Measurements from ENCODE around the gene CSF3. TPM values are rescaled to one million over a fixed set of nuclear protein-coding genes. Genes with fewer than 3 reads are reported as not detected.

CSF3 gene
- total and polyA plus RNA-seq, 2 of the 13 experiments (the other 11 are each of a cell fraction or from before 2014, with no cell fraction given), result 0.09 TPM; not detected in 1

DNA sequence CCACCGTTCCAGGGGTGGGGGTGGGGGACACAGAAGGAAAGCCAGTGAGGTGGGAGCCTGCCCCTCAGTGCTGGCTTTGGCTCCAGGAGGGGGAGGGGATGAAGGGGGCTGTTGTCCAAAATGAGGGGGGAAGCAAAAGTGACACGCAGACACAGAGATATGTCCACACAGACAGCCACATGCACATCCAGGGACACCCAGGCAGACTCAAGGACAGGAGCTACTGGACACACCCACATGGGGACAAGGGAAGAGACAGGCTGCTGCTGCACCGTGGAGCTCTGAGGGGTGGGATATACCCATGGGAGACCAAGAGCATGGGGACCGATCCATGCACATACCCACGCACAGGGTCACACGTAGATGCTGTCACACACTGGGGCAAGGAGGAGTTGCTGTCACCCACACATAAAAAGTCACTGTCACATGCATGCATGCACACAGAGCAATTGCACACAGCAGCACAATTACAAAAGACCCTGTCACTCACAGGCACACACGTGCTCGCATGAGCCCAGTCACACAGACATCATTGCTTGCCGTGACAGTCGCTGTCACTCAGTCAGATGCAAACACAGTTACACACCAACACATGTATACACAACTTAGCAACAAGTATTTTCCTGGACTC is 48.8 kb downstream of the CSF3 start:
- peak overlapping the region; percentile 98 for H3K4me2 ChIP-seq (ENCODE audit: low read depth, low read length)
- CTCF ChIA-PET (ENCODE audit: low intra/inter-chr PET ratio, low total read pairs), result interaction anchor here (1.4 to 3.0 kb wide), 3 partner anchors 9 to 48 kb away, joined by 3 to 25 read pairs (median 11); no protein-coding TSS in a partner anchor
- TSS peak; percentile 52 for BruUV-seq (replicated peaks)
- H3K79me2 ChIP-seq (ENCODE audit: insufficient read depth, low read length), result peaks cover 6% of the 10 kb centered on the region
- WGBS (ENCODE audit: low lambda C conversion rate), result 51% methylated on average over 10 of the region's 10 CpGs
- POLR2A ChIA-PET, result interaction anchor here (0.8 to 4.2 kb wide), 9 partner anchors 8 to 76 kb away, joined by 3 to 29 read pairs (median 16); partner anchors contain the start of genes CASC3, MED24 and NR1D1
- no peak overlapping the region for H2AFZ ChIP-seq (ENCODE audit: low read length)
- intact Hi-C loops (cut with micrococcal nuclease; ENCODE audit: unreplicated experiment) (loop anchor here (1.0 kb wide), 2 partner anchors 7 to 47 kb away; no protein-coding TSS in a partner anchor), in situ Hi-C loops (cut with HindIII; ENCODE audit: extremely low pct_ligation_motif_present, low pct_unique_long_range_greater_than_20kb) (no loop called here)
- H3K9ac ChIP-seq (ENCODE audit: insufficient read depth, low read depth, low read length), result peak overlapping the region; percentile 87
- FAIRE-seq (peak; percentile 74), ATAC-seq (peak; percentile 52), DNase-seq (ENCODE audit: low spot score) (peak; percentile 47)
- H3K36me3 ChIP-seq (replicated peaks in 1 of 2; ENCODE audit: control insufficient read depth in 1 of 2, insufficient read depth in 2 of 2, low read length in 2 of 2), result no peaks in the 10 kb centered on the region
- H3K27ac ChIP-seq (ENCODE audit: extremely low read length, insufficient read depth, low read length), result no peak overlapping the region
- no peaks in the 10 kb centered on the region for H3K9me3 ChIP-seq (ENCODE audit: low read length)
- no peaks in the 10 kb centered on the region for H4K20me1 ChIP-seq (ENCODE audit: insufficient read depth, low read length)
- H3K4me1 ChIP-seq (ENCODE audit: insufficient read depth, low read length), result peaks cover 80% of the 10 kb centered on the region
- peaks cover 2 to 22% of the 10 kb centered on the region in 2 experiments; a peak in 4 of 5 replicates for H3K27me3 ChIP-seq (ENCODE audit: control insufficient read depth in 1 of 2, insufficient read depth in 2 of 2, low read length in 2 of 2)
- H3K4me3 ChIP-seq (replicated peaks in 1 of 3; ENCODE audit: insufficient read depth in 1 of 3, low read depth in 2 of 3, low read length in 3 of 3), result peak overlapping the region; percentile 92 to 99 (median 96)
- 0 out of 2 replicates have a peak, but pooled peaks have one; percentile 15 for TF ChIP-seq FOXO1 (CRISPR knock-in tag; IDR thresholded peaks at IDR 0.05)
- no peak for TF ChIP-seq AHR (CRISPR knock-in tag; IDR thresholded peaks at IDR 0.05)
- no peak for TF ChIP-seq SMARCE1 (IDR thresholded peaks at IDR 0.05; ENCODE audit: borderline replicate concordance)
- TF ChIP-seq ZNF296 (CRISPR knock-in tag; conservative IDR thresholded peaks at IDR 0.05), result 0 out of 2 replicates have a peak, but pooled peaks have one; percentile 21
- peak; percentile 19; the same call in 1 of the 2 replicates for TF ChIP-seq ZBTB33 (CRISPR knock-in tag; IDR thresholded peaks at IDR 0.05)
- TF ChIP-seq KLF9 (CRISPR knock-in tag; IDR thresholded peaks at IDR 0.05; ENCODE audit: low read depth), result peak; percentile 89; the same call in 1 of the 2 replicates
- 0 out of 2 replicates have a peak, but pooled peaks have one; percentile 13 for TF ChIP-seq FOXK1 (CRISPR knock-in tag; IDR thresholded peaks at IDR 0.05; ENCODE audit: borderline replicate concordance, low read depth)
- TF ChIP-seq, protein P1, sequence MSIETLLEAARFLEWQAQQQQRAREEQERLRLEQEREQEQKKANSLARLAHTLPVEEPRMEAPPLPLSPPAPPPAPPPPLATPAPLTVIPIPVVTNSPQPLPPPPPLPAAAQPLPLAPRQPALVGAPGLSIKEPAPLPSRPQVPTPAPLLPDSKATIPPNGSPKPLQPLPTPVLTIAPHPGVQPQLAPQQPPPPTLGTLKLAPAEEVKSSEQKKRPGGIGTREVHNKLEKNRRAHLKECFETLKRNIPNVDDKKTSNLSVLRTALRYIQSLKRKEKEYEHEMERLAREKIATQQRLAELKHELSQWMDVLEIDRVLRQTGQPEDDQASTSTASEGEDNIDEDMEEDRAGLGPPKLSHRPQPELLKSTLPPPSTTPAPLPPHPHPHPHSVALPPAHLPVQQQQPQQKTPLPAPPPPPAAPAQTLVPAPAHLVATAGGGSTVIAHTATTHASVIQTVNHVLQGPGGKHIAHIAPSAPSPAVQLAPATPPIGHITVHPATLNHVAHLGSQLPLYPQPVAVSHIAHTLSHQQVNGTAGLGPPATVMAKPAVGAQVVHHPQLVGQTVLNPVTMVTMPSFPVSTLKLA (IDR thresholded peaks at IDR 0.05), result 0 out of 2 replicates have a peak, but pooled peaks have one; percentile 6
- TF ChIP-seq JUND (CRISPR knock-in tag; IDR thresholded peaks at IDR 0.05), result 0 out of 2 replicates have a peak, but pooled peaks have one; percentile 39
- peak; percentile 25; the same call in 1 of the 2 replicates for TF ChIP-seq ZNF768 (CRISPR knock-in tag; IDR thresholded peaks at IDR 0.05)
- no peak for TF ChIP-seq SP1 (IDR thresholded peaks at IDR 0.05)
- peak; percentile 35; the same call in 1 of the 2 replicates for TF ChIP-seq SP1 (CRISPR knock-in tag; IDR thresholded peaks at IDR 0.05)
- 0 out of 2 replicates have a peak, but pooled peaks have one; percentile 50 for TF ChIP-seq KMT2A (CRISPR knock-in tag; IDR thresholded peaks at IDR 0.05)
- TF ChIP-seq ZSCAN21 (CRISPR knock-in tag; IDR thresholded peaks at IDR 0.05; ENCODE audit: borderline replicate concordance), result 0 out of 2 replicates have a peak, but pooled peaks have one; percentile 57
- peak; percentile 76 for TF ChIP-seq SAP130 (CRISPR knock-in tag; IDR thresholded peaks at IDR 0.05; ENCODE audit: low read depth)
- 0 out of 2 replicates have a peak, but pooled peaks have one; percentile 18 for TF ChIP-seq KDM4B (CRISPR knock-in tag; IDR thresholded peaks at IDR 0.05)
- TF ChIP-seq ETV6 (CRISPR knock-in tag; conservative IDR thresholded peaks at IDR 0.05), result no peak
- TF ChIP-seq SETDB1 (CRISPR knock-in tag; IDR thresholded peaks at IDR 0.05; ENCODE audit: borderline replicate concordance), result no peak
- no peak for TF ChIP-seq PHF20 (CRISPR knock-in tag; IDR thresholded peaks at IDR 0.05)
- 0 out of 2 replicates have a peak, but pooled peaks have one; percentile 24 for TF ChIP-seq SOX5 (CRISPR knock-in tag; IDR thresholded peaks at IDR 0.05; ENCODE audit: borderline replicate concordance)

Measured in HepG2 (cell line).